K562 (cell line): ENCODE measurements around the gene CLDN2. TPM values are rescaled to one million over a fixed set of nuclear protein-coding genes. Genes with fewer than 3 reads are reported as not detected.

Source experiments
- ATAC-seq: fragments of 200-7000 bp; cut with Tn5 transposase; 3 replicates; pipeline ENCODE4 v1.9.1; 2020; ENCODE audit warnings: moderate library complexity
- BruUV-seq: library from RNA; stranded (reverse); fragments of 400-500 nt; replicated peaks from 2 replicates; lab custom pipeline; 2021; lab: Mats Ljungman, UMichigan
- CTCF ChIA-PET: fragments of 300-600 bp; formaldehyde crosslinking; extraction: SDS; loops from one replicate; lab custom pipeline; 2021; ENCODE audit warnings: low intra/inter-chr PET ratio; lab: Yijun Ruan, JAX
- POLR2A ChIA-PET: fragments of 300-600, 350-650 bp; sonication (Branson Sonifier 250); formaldehyde crosslinking; extraction: SDS; loops from one replicate; lab custom pipeline; 2021; ENCODE audit warnings: antibody characterized with exemption, inconsistent platforms; lab: Yijun Ruan, JAX
- DNase-seq, 4 experiments: peaks; one replicate each; pipeline versions ENCODE4 v3.0.0 to v3.0.0-alpha.2; 2011 to 2018; ENCODE audit warnings: low spot score in 3 of 4, mixed read lengths in 3 of 4; ENCODE audit errors: extremely low read depth in 1 of 4
- FAIRE-seq: peaks from 2 replicates; lab custom pipeline; 2011; peaks lifted over from hg19 to GRCh38; lab: Jason Lieb, UNC
- H2AFZ ChIP-seq: 2 replicates; pipeline ENCODE4 v1.6.0; 2011; ENCODE audit warnings: low read depth, low read length, control low read depth, inconsistent platforms
- H3K27ac ChIP-seq: fragments of 200-600 bp; 3 replicates; pipeline ENCODE4 v1.8.0; 2011; ENCODE audit warnings: low read depth, mild to moderate bottlenecking, control low read depth, inconsistent platforms, low read length, moderate library complexity, mixed read lengths; ENCODE audit errors: extremely low read depth
- H3K27me3 ChIP-seq, 2 experiments: fragments of 300-600 bp in 1 of 2; 2 replicates in 1 of 2; 3 replicates in 1 of 2; pipeline versions ENCODE4 v1.6.0 to v1.8.0; 2011; ENCODE audit warnings: inconsistent platforms in 2 of 2, low read length in 2 of 2, mild to moderate bottlenecking in 1 of 2, mixed read lengths in 1 of 2, moderate library complexity in 1 of 2; ENCODE audit not compliant: control insufficient read depth in 2 of 2, insufficient read depth in 2 of 2
- H3K36me3 ChIP-seq: fragments of 300-600 bp; 3 replicates; pipeline ENCODE4 v1.8.0; 2011; ENCODE audit warnings: mild to moderate bottlenecking, low read length, inconsistent platforms; ENCODE audit not compliant: control insufficient read depth, insufficient read depth
- H3K4me1 ChIP-seq, 2 experiments: fragments of 200-600 bp in 1 of 2; replicated peaks in 1 of 2; 2 replicates in 1 of 2; 3 replicates in 1 of 2; pipeline versions ENCODE4 v1.5.1 to v1.8.0; 2011; ENCODE audit warnings: inconsistent platforms in 2 of 2, low read length in 2 of 2, mild to moderate bottlenecking in 1 of 2, mixed read lengths in 1 of 2, moderate library complexity in 1 of 2; ENCODE audit not compliant: control insufficient read depth in 2 of 2, insufficient read depth in 2 of 2
- H3K4me2 ChIP-seq: 2 replicates; pipeline ENCODE4 v1.6.1; 2011; ENCODE audit warnings: low read length, control low read depth, inconsistent platforms, mixed read lengths; ENCODE audit not compliant: insufficient read depth
- H3K4me3 ChIP-seq: fragments of 200-600 bp; sonication (generic), shearing (Covaris generic); 2 replicates; pipeline ENCODE4 v1.5.1; 2016; ENCODE audit warnings: control low read depth, inconsistent platforms
- H3K79me2 ChIP-seq: fragments of 200-600 bp; 3 replicates; pipeline ENCODE4 v1.8.0; 2011; ENCODE audit warnings: low read length, inconsistent platforms; ENCODE audit not compliant: control insufficient read depth, insufficient read depth
- H3K9ac ChIP-seq, 2 experiments: 2 replicates each; pipeline versions ENCODE4 v1.6.0 to v1.6.1; 2011; ENCODE audit warnings: low read depth in 2 of 2, low read length in 2 of 2, control low read depth in 1 of 2, inconsistent platforms in 1 of 2, mild to moderate bottlenecking in 1 of 2, mixed read lengths in 1 of 2; ENCODE audit not compliant: insufficient read depth in 1 of 2
- H3K9me1 ChIP-seq: one replicate; pipeline ENCODE4 v1.6.0; 2011; ENCODE audit warnings: inconsistent platforms, mild to moderate bottlenecking, low read length, moderate library complexity; ENCODE audit not compliant: control insufficient read depth, insufficient read depth
- H3K9me3 ChIP-seq: replicated peaks from 2 replicates; pipeline ENCODE4 v1.5.1; 2011; ENCODE audit warnings: low read depth, low read length, inconsistent platforms; ENCODE audit not compliant: control insufficient read depth, insufficient read depth
- H4K20me1 ChIP-seq: replicated peaks from 2 replicates; pipeline ENCODE4 v1.6.1; 2011; ENCODE audit warnings: low read length, inconsistent platforms, mixed read lengths; ENCODE audit not compliant: control insufficient read depth, insufficient read depth
- ATF1 ChIP-seq, 2 experiments: fragments of 450-650 bp in 1 of 2; IDR thresholded peaks; 2 replicates each; pipeline ENCODE4 v1.6.1; 2016; ENCODE audit warnings: missing compliant biosample characterization in 1 of 2, missing genetic modification characterization in 1 of 2
- DIDO1 ChIP-seq: fragments of 450-650 bp; IDR thresholded peaks from 2 replicates; pipeline ENCODE4 v1.6.1; 2016; ENCODE audit warnings: low read depth, missing biosample characterization, missing genetic modification characterization
- GTF2A2 ChIP-seq: IDR thresholded peaks from 2 replicates; pipeline ENCODE4 v1.6.1; 2016; ENCODE audit warnings: mild to moderate bottlenecking, missing genetic modification characterization, missing compliant biosample characterization
- GTF2F1 ChIP-seq: IDR thresholded peaks from 2 replicates; pipeline ENCODE4 v1.6.1; 2011; ENCODE audit warnings: low read depth, low read length, improper control_type of control experiment
- HCFC1 ChIP-seq: IDR thresholded peaks from 2 replicates; pipeline ENCODE4 v1.6.1; 2012; ENCODE audit warnings: low read depth, low read length, improper control_type of control experiment
- HLTF ChIP-seq: fragments of 450-650 bp; IDR thresholded peaks from 2 replicates; pipeline ENCODE4 v1.6.1; 2016
- MCM2 ChIP-seq: fragments of 450-650 bp; IDR thresholded peaks from 2 replicates; pipeline ENCODE4 v1.6.1; 2017; ENCODE audit warnings: low read depth, mild to moderate bottlenecking
- MYBL2 ChIP-seq, 2 experiments: fragments of 450-650 bp in 1 of 2; sonication (generic) in 1 of 2; formaldehyde crosslinking in 1 of 2; IDR thresholded peaks; 2 replicates each; pipeline versions ENCODE4 v1.6.1 to v1.8.1; 2017 to 2022; ENCODE audit warnings: borderline replicate concordance in 1 of 2, inconsistent platforms in 1 of 2, low read depth in 1 of 2, mild to moderate bottlenecking in 1 of 2, missing genetic modification reagents in 1 of 2, moderate library complexity in 1 of 2
- NFE2L1 ChIP-seq: fragments of 450-650 bp; IDR thresholded peaks from 2 replicates; pipeline ENCODE4 v1.6.1; 2016; ENCODE audit warnings: missing genetic modification characterization, low read depth, mild to moderate bottlenecking, missing compliant biosample characterization, moderate library complexity, borderline replicate concordance
- NR2F6 ChIP-seq: fragments of 450-650 bp; formaldehyde crosslinking; IDR thresholded peaks from 2 replicates; pipeline ENCODE4 v1.4.0; 2020; ENCODE audit warnings: mild to moderate bottlenecking
- POLR2G ChIP-seq: fragments of 200-400 bp; formaldehyde crosslinking; IDR thresholded peaks from 2 replicates; pipeline ENCODE4 v1.6.1; 2017; ENCODE audit warnings: low read depth, mild to moderate bottlenecking, antibody characterized with exemption, low read length, moderate library complexity
- SMAD4 ChIP-seq: fragments of 250-450 bp; sonication (Bioruptor Pico); conservative IDR thresholded peaks from 2 replicates; pipeline ENCODE4 v1.8.0; 2021; ENCODE audit warnings: inconsistent platforms, mild to moderate bottlenecking, moderate library complexity
- SRSF1 ChIP-seq: fragments of 200-400 bp; formaldehyde crosslinking; IDR thresholded peaks from 2 replicates; pipeline ENCODE4 v1.6.1; 2017; ENCODE audit warnings: mild to moderate bottlenecking, low read depth, low read length, moderate library complexity
- TFAM ChIP-seq: fragments of 250-450 bp; sonication (Bioruptor Pico); conservative IDR thresholded peaks from 2 replicates; pipeline ENCODE4 v1.5.0; 2021; ENCODE audit warnings: mild to moderate bottlenecking, moderate library complexity
- XRCC4 ChIP-seq: IDR thresholded peaks from one replicate; pipeline ENCODE4 v1.6.1; 2011; ENCODE audit not compliant: insufficient read depth, insufficient read length; ENCODE audit errors: extremely low read depth
- ZBTB8A ChIP-seq: fragments of 450-650 bp; IDR thresholded peaks from 2 replicates; pipeline ENCODE4 v1.6.1; 2018; ENCODE audit warnings: mild to moderate bottlenecking, moderate library complexity; ENCODE audit not compliant: partially characterized antibody
- ZC3H11A ChIP-seq: IDR thresholded peaks from 2 replicates; pipeline ENCODE4 v1.6.1; 2012; ENCODE audit warnings: low read depth, low read length, improper control_type of control experiment
- ZNF175 ChIP-seq: fragments of 200-800 bp; sonication (Bioruptor generic); IDR thresholded peaks from 2 replicates; pipeline ENCODE4 v1.6.1; 2016; ENCODE audit warnings: low read depth, mild to moderate bottlenecking, missing genetic modification characterization, missing compliant biosample characterization
- WGBS: fragments of 100-300 bp; shearing (Covaris generic); methylation state at CpG from one replicate; pipeline ENCODE4 v1.1.6; 2016; ENCODE audit warnings: low coverage, mixed read lengths; ENCODE audit not compliant: insufficient coverage; ENCODE audit errors: missing lambda C conversion rate; 5-methylcytosine and 5-hydroxymethylcytosine counted together
- in situ Hi-C: fragments of 300-500 bp; cut with MboI; formaldehyde crosslinking; loops from 4 replicates; pipeline ENCODE4 v1.15.0; 2018; ENCODE audit warnings: inconsistent platforms, mixed read lengths
- intact Hi-C: fragments of 100-400 bp; cut with micrococcal nuclease; formaldehyde crosslinking; loops from 2 replicates; pipeline ENCODE4 v1.14.2; 2022
- polyA plus RNA-seq, 8 experiments: library from polyadenylated mRNA; depleted of rRNA in 4 of 8; stranded (reverse) in 5 of 8; unstranded in 3 of 8; fragments of >200 nt; fragmentation: Nextera tagmentation in 2 of 8; fragmentation: Illumina TruSeq in 1 of 8; extraction: Ambion mirVana in 2 of 8; extraction: Trizol in 1 of 8; gene quantifications; 2 replicates each; pipeline versions ENCODE4 v1.2.1 to v1.2.3, GENCODE V29; 2011 to 2014; ENCODE audit warnings: inconsistent platforms in 1 of 8, missing spikeins in 1 of 8
- total RNA-seq, 7 experiments: library from RNA; depleted of rRNA in 6 of 7; stranded (reverse); fragments of >200 nt in 6 of 7; fragmentation: Illumina TruSeq in 2 of 7; extraction: Trizol in 2 of 7; gene quantifications; 2 replicates each; pipeline versions ENCODE4 v1.2.1 to v1.2.3, GENCODE V29; 2011 to 2021; ENCODE audit warnings: low replicate concordance in 1 of 7
- TF ChIP-seq, protein P1 (sequence below): fragments of 250-450 bp; sonication (Bioruptor Pico); IDR thresholded peaks from 2 replicates; pipeline ENCODE4 v1.4.0; 2020; ENCODE audit warnings: mild to moderate bottlenecking, moderate library complexity, borderline replicate concordance

The CLDN2 gene
- total and polyA plus RNA-seq, 9 of the 15 experiments (the other 6 are each of a cell fraction or from before 2014, with no cell fraction given): not detected

DNA sequence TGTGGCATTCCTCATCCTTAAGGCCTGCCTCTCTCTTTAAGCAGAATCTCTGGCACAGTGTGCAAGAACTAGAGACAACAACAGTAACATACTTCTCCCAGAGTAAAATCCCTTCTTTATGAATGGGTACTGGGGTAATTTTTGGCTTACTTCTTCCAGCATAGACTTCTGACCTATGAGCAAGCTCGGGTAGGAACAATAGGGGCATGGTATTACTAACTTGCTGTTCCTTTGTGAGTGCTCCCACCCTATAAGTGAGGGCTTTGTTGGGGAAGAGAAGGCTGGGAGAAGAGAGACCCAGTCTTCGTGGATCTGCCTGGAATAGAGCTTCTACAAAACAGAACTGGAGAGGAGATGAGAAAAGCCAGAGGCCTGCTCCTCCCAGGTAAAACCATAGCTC, 30.2 kb downstream of the CLDN2 start:
- Histone ChIP-seq H3K4me2 (no peak overlapping the region), H2AFZ (no peak overlapping the region), H3K79me2 (no peaks in the 10 kb centered on the region), H3K9me1 (no peaks in the 10 kb centered on the region), H3K36me3 (no peaks in the 10 kb centered on the region), H3K4me1 (no peaks in the 10 kb centered on the region)
- WGBS: 0% methylated on average over 2 of the region's 2 CpGs
- intact Hi-C loops: no loop called here
- DNase-seq (no peak), FAIRE-seq (no peak)
- POLR2A ChIA-PET: no interaction called here
- no peak for TF ChIP-seq POLR2G
- no peak for TF ChIP-seq HLTF
- TF ChIP-seq MCM2: no peak
- TF ChIP-seq ZBTB8A: no peak
- TF ChIP-seq SMAD4 (CRISPR knock-in tag): no peak
- TF ChIP-seq DIDO1 (tag): no peak
- TF ChIP-seq ZNF175 (CRISPR knock-in tag): no peak
- no peak for TF ChIP-seq NFE2L1 (tag)
- no peak for TF ChIP-seq TFAM
- TF ChIP-seq GTF2A2 (tag): no peak
- TF ChIP-seq HCFC1: no peak
- TF ChIP-seq, protein P1, sequence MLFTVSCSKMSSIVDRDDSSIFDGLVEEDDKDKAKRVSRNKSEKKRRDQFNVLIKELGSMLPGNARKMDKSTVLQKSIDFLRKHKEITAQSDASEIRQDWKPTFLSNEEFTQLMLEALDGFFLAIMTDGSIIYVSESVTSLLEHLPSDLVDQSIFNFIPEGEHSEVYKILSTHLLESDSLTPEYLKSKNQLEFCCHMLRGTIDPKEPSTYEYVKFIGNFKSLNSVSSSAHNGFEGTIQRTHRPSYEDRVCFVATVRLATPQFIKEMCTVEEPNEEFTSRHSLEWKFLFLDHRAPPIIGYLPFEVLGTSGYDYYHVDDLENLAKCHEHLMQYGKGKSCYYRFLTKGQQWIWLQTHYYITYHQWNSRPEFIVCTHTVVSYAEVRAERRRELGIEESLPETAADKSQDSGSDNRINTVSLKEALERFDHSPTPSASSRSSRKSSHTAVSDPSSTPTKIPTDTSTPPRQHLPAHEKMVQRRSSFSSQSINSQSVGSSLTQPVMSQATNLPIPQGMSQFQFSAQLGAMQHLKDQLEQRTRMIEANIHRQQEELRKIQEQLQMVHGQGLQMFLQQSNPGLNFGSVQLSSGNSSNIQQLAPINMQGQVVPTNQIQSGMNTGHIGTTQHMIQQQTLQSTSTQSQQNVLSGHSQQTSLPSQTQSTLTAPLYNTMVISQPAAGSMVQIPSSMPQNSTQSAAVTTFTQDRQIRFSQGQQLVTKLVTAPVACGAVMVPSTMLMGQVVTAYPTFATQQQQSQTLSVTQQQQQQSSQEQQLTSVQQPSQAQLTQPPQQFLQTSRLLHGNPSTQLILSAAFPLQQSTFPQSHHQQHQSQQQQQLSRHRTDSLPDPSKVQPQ (CRISPR knock-in tag): no peak
- no peak for TF ChIP-seq ATF1 (CRISPR knock-in tag; IDR thresholded peaks at IDR 0.05)
- no peak for TF ChIP-seq ATF1 (tag; IDR thresholded peaks at IDR 0.05)
- TF ChIP-seq ZC3H11A: no peak
- no peak for TF ChIP-seq SRSF1
- no peak for TF ChIP-seq XRCC4
- TF ChIP-seq MYBL2 (IDR thresholded peaks at IDR 0.05; ENCODE audit: low read depth): no peak
- TF ChIP-seq MYBL2 (CRISPR knock-in tag; IDR thresholded peaks at IDR 0.05; ENCODE audit: borderline replicate concordance): no peak
- no peak for TF ChIP-seq NR2F6 (CRISPR knock-in tag)
- no peak for TF ChIP-seq GTF2F1
- TF ChIP-seq, all 486 proteins: peak for 0
- Histone ChIP-seq H3K27ac (no peak overlapping the region), H3K4me3 (no peak overlapping the region), H4K20me1 (no peaks in the 10 kb centered on the region), H3K9me3 (no peaks in the 10 kb centered on the region), H3K27me3 (no peaks in the 10 kb centered on the region), H3K9ac (no peak overlapping the region)
- in situ Hi-C loops: no loop called here
- BruUV-seq: no TSS peak
- CTCF ChIA-PET: interaction anchor here (0.6 kb wide), 1 partner anchor 909 kb away, joined by 3 read pairs; no protein-coding TSS in a partner anchor
- no peak for ATAC-seq
